CD14-positive monocyte (primary cell): ENCODE results near the gene TBCD. TPM values are rescaled to one million over a fixed set of nuclear protein-coding genes. Genes with fewer than 3 reads are reported as not detected.

Experiments
- DNase-seq, 3 donors: peaks; one replicate each; pipeline ENCODE4 v3.0.0-alpha.2; 2011 to 2022
- H2AFZ ChIP-seq: 2 replicates; pipeline ENCODE4 v1.6.0; 2012; ENCODE audit warnings: mild to moderate bottlenecking, low read depth, low read length, inconsistent platforms; ENCODE audit not compliant: insufficient read depth, poor library complexity, severe bottlenecking
- H3K27ac ChIP-seq, 2 donors: 1 replicate in 1 of 2; 2 replicates in 1 of 2; pipeline ENCODE4 v1.5.1; 2012 to 2013; ENCODE audit warnings: low read length in 2 of 2, control low read depth in 1 of 2, inconsistent platforms in 1 of 2, low read depth in 1 of 2, mild to moderate bottlenecking in 1 of 2
- H3K27me3 ChIP-seq, 2 donors: one replicate each; pipeline versions ENCODE4 v1.6.0 to v1.6.1; 2011 to 2013; ENCODE audit warnings: low read length in 2 of 2; ENCODE audit not compliant: control insufficient read depth in 2 of 2, insufficient read depth in 2 of 2
- H3K36me3 ChIP-seq, 2 donors: replicated peaks in 1 of 2; 1 replicate in 1 of 2; 2 replicates in 1 of 2; pipeline versions ENCODE4 v1.5.1 to v1.6.1; 2012 to 2013; ENCODE audit warnings: low read length in 2 of 2, control low read depth in 1 of 2, inconsistent platforms in 1 of 2, mild to moderate bottlenecking in 1 of 2; ENCODE audit not compliant: insufficient read depth in 2 of 2, control insufficient read depth in 1 of 2
- H3K4me1 ChIP-seq, 2 donors: 1 replicate in 1 of 2; 2 replicates in 1 of 2; pipeline versions ENCODE4 v1.5.1 to v1.6.1; 2012 to 2013; ENCODE audit warnings: low read length in 2 of 2, control low read depth in 1 of 2, inconsistent platforms in 1 of 2, mild to moderate bottlenecking in 1 of 2, moderate library complexity in 1 of 2; ENCODE audit not compliant: insufficient read depth in 2 of 2, control insufficient read depth in 1 of 2
- H3K4me2 ChIP-seq: replicated peaks from 2 replicates; pipeline ENCODE3; 2012; ENCODE audit warnings: low read length, moderate library complexity, mild to moderate bottlenecking; ENCODE audit not compliant: poor library complexity, severe bottlenecking; ENCODE audit errors: extremely low read depth
- H3K4me3 ChIP-seq, 3 experiments: fragments of 200-600 bp in 1 of 3; sonication (generic) in 1 of 3; replicated peaks in 1 of 3; 1 replicate in 2 of 3; 2 replicates in 1 of 3; pipeline ENCODE4 v1.5.1; 2011 to 2013; ENCODE audit warnings: low read length in 3 of 3, mild to moderate bottlenecking in 3 of 3, control low read depth in 2 of 3, low read depth in 2 of 3, inconsistent platforms in 1 of 3, moderate library complexity in 1 of 3
- H3K79me2 ChIP-seq: 2 replicates; pipeline ENCODE4 v1.6.0; 2012; ENCODE audit warnings: mild to moderate bottlenecking, control low read depth, inconsistent platforms, low read length, moderate library complexity; ENCODE audit not compliant: insufficient read depth
- H3K9ac ChIP-seq: 2 replicates; pipeline ENCODE4 v1.6.0; 2017; ENCODE audit warnings: low read length, mild to moderate bottlenecking; ENCODE audit not compliant: insufficient read depth, poor library complexity, severe bottlenecking
- H3K9me3 ChIP-seq, 2 donors: replicated peaks in 1 of 2; 1 replicate in 1 of 2; 2 replicates in 1 of 2; pipeline versions ENCODE4 v1.5.1 to v1.6.1; 2012 to 2013; ENCODE audit warnings: low read length in 2 of 2, control low read depth in 1 of 2; ENCODE audit not compliant: control insufficient read depth in 1 of 2, insufficient read depth in 1 of 2
- H4K20me1 ChIP-seq: 2 replicates; pipeline ENCODE4 v1.6.0; 2012; ENCODE audit warnings: mild to moderate bottlenecking, low read length, control low read depth, moderate library complexity; ENCODE audit not compliant: insufficient read depth
- H3K27ac Mint-ChIP-seq, 7 donors: one replicate each; pipeline ENCODE4 v1.8.0; 2020; ENCODE audit warnings: mild to moderate bottlenecking in 7 of 7, mixed read lengths in 7 of 7, moderate library complexity in 6 of 7, inconsistent platforms in 2 of 7
- H3K27me3 Mint-ChIP-seq, 3 donors: one replicate each; pipeline ENCODE4 v1.8.0; 2021 to 2022; ENCODE audit warnings: low read depth in 3 of 3, mild to moderate bottlenecking in 3 of 3, mixed read lengths in 3 of 3, moderate library complexity in 3 of 3, inconsistent platforms in 1 of 3
- H3K36me3 Mint-ChIP-seq, 2 donors: one replicate each; pipeline ENCODE4 v1.8.0; 2020; ENCODE audit warnings: mixed read lengths in 2 of 2, inconsistent platforms in 1 of 2, mild to moderate bottlenecking in 1 of 2
- H3K4me1 Mint-ChIP-seq: one replicate; pipeline ENCODE4 v1.8.0; 2020; ENCODE audit warnings: mild to moderate bottlenecking, mixed read lengths
- H3K4me3 Mint-ChIP-seq, 2 donors: one replicate each; pipeline ENCODE4 v1.8.0; 2020; ENCODE audit warnings: mild to moderate bottlenecking in 2 of 2, mixed read lengths in 2 of 2, moderate library complexity in 1 of 2
- H3K9me3 Mint-ChIP-seq, 7 donors: one replicate each; pipeline ENCODE4 v1.8.0; 2020 to 2022; ENCODE audit warnings: mixed read lengths in 7 of 7, mild to moderate bottlenecking in 6 of 7, moderate library complexity in 6 of 7, inconsistent platforms in 2 of 7
- WGBS: methylation state at CpG from one replicate; pipeline ENCODE4 v1.1.5; 2013; ENCODE audit warnings: missing lambda C conversion rate; ENCODE audit not compliant: insufficient coverage; 5-methylcytosine and 5-hydroxymethylcytosine counted together
- intact Hi-C, 2 donors: fragments of 100-400 bp; cut with micrococcal nuclease; formaldehyde crosslinking; loops; one replicate each; pipeline versions ENCODE4 v1.15.0 to v1.15.1; 2023
- polyA plus RNA-seq, 3 donors: library from polyadenylated mRNA; depleted of rRNA in 1 of 3; unstranded in 2 of 3; stranded (reverse) in 1 of 3; fragments of 300-500 nt in 2 of 3; fragments of >200 nt in 1 of 3; fragmentation: Illumina TruSeq in 2 of 3; gene quantifications; 1 replicate in 2 of 3; 2 replicates in 1 of 3; pipeline ENCODE4 v1.2.3, GENCODE V29; 2012 to 2021
- TF ChIP-seq, protein P1 (sequence below): fragments of 200-600 bp; IDR thresholded peaks from one replicate; pipeline ENCODE4 v1.8.0; 2022; ENCODE audit warnings: antibody characterized with exemption, mild to moderate bottlenecking

TBCD gene
- polyA plus RNA-seq, 3 donors: 54.7 to 74.0 (median 66.6) TPM

DNA sequence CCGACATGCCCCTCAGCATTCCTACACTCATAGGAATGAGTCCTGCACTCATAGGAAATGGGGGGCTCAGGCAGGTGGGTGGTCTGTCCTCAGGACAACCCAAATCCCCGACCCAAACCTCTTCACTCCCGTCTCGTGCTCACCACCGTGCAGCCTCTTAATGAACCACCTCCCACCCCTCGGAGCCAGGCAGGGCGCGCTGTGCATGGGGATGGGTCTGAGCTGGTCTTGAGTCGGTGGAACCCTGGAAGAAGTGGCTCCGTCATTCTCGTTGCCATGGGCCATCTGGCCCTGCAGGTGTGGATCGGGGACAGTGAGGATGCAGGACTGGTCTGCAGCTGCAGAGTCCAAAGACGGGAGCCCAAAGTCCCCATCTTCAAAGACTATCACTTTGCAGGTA lies 47.0 kb upstream of the TBCD start:
- Mint-ChIP-seq H3K36me3 (no peaks in the 10 kb centered on the region), H3K9me3 (peaks cover 0 to 4% (median 0%) of the 10 kb centered on the region in 7 donors), H3K4me3 (no peak overlapping the region), H3K27me3 (peaks cover 0 to 4% (median 2%) of the 10 kb centered on the region in 3 donors), H3K27ac (no peak overlapping the region), H3K4me1 (peaks cover 4% of the 10 kb centered on the region)
- no peaks in the 10 kb centered on the region for H3K36me3 ChIP-seq
- no peak overlapping the region for H3K4me3 ChIP-seq
- TF ChIP-seq, protein P1, sequence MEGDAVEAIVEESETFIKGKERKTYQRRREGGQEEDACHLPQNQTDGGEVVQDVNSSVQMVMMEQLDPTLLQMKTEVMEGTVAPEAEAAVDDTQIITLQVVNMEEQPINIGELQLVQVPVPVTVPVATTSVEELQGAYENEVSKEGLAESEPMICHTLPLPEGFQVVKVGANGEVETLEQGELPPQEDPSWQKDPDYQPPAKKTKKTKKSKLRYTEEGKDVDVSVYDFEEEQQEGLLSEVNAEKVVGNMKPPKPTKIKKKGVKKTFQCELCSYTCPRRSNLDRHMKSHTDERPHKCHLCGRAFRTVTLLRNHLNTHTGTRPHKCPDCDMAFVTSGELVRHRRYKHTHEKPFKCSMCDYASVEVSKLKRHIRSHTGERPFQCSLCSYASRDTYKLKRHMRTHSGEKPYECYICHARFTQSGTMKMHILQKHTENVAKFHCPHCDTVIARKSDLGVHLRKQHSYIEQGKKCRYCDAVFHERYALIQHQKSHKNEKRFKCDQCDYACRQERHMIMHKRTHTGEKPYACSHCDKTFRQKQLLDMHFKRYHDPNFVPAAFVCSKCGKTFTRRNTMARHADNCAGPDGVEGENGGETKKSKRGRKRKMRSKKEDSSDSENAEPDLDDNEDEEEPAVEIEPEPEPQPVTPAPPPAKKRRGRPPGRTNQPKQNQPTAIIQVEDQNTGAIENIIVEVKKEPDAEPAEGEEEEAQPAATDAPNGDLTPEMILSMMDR: no peak
- H2AFZ ChIP-seq: no peak overlapping the region
- intact Hi-C loops: no loop called here
- H3K27ac ChIP-seq: no peak overlapping the region
- H3K4me1 ChIP-seq: no peaks in the 10 kb centered on the region
- DNase-seq: no peak
- H4K20me1 ChIP-seq: no peaks in the 10 kb centered on the region
- no peaks in the 10 kb centered on the region for H3K27me3 ChIP-seq
- no peak overlapping the region for H3K9ac ChIP-seq
- H3K9me3 ChIP-seq: no peaks in the 10 kb centered on the region
- no peak overlapping the region for H3K4me2 ChIP-seq
- no peaks in the 10 kb centered on the region for H3K79me2 ChIP-seq
- WGBS: 100% methylated on average over 5 of the region's 13 CpGs

DNA sequence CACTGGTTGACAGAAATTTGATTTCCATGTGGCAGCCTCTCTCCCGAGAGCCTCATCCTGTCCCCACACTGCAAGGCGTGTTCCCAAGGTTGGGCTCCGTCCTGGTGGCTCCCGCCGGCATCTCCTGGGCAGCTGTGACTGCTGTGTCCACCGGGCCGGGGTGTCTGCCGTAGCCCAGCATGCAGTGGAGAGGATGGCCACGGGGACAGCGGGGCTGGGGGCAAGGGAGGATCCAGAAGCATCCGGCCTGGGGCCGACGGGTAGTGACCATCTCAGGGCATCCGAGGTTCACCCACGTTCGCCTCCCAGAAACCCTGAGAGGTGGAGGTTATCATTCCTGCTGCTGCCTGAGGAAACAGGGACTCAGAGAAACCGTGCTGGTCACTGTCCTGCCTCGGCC lies 46.1 kb upstream of the TBCD start:
- WGBS: 94% methylated on average over 16 of the region's 18 CpGs
- peaks cover 0 to 4% (median 4%) of the 10 kb centered on the region in 3 donors for H3K27me3 Mint-ChIP-seq
- intact Hi-C loops: no loop called here
- H3K4me1 Mint-ChIP-seq: peaks cover 4% of the 10 kb centered on the region
- Histone ChIP-seq H3K27ac (no peak overlapping the region), H3K79me2 (no peaks in the 10 kb centered on the region), H3K36me3 (no peaks in the 10 kb centered on the region), H3K27me3 (no peaks in the 10 kb centered on the region), H2AFZ (no peak overlapping the region), H3K9ac (no peak overlapping the region), H3K4me1 (no peaks in the 10 kb centered on the region), H3K4me2 (no peak overlapping the region), H3K4me3 (no peak overlapping the region), H3K9me3 (no peaks in the 10 kb centered on the region), H4K20me1 (no peaks in the 10 kb centered on the region)
- H3K4me3 Mint-ChIP-seq: no peak overlapping the region
- H3K36me3 Mint-ChIP-seq: no peaks in the 10 kb centered on the region
- peaks cover 0 to 1% (median 0%) of the 10 kb centered on the region in 7 donors for H3K9me3 Mint-ChIP-seq
- no peak for DNase-seq
- no peak overlapping the region for H3K27ac Mint-ChIP-seq
- TF ChIP-seq, protein P1: no peak
